ENCODE data around the gene TREX2. TPM values are rescaled to one million over a fixed set of nuclear protein-coding genes. Genes with fewer than 3 reads are reported as not detected.
A peak's percentile ranks its signal among the peaks of the same experiment; 100 is the strongest.

The TREX2 gene, protein sequence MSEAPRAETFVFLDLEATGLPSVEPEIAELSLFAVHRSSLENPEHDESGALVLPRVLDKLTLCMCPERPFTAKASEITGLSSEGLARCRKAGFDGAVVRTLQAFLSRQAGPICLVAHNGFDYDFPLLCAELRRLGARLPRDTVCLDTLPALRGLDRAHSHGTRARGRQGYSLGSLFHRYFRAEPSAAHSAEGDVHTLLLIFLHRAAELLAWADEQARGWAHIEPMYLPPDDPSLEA
- 1 to 10 TPM in 3 of 4 donors, not detected in 1; 1.1 to 3.1 (median 3.0) TPM for total RNA-seq

DNA sequence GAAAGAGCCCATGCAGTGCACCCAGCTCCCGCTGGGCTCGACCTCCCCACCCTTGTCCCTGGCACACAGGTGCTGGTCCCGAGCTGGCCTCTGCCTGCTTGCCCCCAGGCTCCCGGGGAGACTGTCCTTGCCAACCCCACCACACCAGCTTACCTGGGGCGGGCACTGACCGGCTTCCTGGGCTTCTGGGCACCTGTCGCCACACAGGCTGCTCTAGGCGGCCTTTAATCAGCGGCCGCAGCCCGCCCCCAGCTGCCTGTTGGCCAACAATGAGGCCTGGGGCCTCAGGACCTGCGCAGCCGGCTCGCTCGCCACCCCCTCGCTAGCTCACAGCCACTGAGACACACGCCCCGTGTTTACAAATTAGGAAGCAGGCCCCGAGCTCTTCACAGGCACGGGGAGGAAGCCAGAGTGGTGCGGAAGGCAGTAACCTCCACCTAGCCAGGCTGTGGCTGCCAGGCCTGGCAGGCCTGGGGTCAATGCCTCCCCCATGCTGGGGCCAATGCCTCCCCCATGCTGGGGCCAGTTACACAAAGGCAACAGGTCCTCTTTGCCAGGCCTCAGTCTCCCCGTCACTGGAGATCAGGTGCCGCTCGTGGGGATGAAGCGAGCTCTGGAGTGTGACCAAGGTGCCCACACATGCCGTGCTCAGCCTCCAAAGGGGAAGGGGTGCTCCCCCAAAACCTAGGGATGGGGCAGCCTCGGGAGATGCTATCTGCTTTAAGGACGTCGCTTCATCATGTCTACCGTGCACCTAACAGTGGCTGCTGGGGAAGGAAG is at the start of gene TREX2:
TSS of gene TREX2 (minus strand) at position 201 of the 780 bp plus-strand sequence. CDS start 626 bp downstream, outside the sequence.
- H3K4me3 ChIP-seq = no peak within 1 kb of the TSS
- TF ChIP-seq, protein P1, sequence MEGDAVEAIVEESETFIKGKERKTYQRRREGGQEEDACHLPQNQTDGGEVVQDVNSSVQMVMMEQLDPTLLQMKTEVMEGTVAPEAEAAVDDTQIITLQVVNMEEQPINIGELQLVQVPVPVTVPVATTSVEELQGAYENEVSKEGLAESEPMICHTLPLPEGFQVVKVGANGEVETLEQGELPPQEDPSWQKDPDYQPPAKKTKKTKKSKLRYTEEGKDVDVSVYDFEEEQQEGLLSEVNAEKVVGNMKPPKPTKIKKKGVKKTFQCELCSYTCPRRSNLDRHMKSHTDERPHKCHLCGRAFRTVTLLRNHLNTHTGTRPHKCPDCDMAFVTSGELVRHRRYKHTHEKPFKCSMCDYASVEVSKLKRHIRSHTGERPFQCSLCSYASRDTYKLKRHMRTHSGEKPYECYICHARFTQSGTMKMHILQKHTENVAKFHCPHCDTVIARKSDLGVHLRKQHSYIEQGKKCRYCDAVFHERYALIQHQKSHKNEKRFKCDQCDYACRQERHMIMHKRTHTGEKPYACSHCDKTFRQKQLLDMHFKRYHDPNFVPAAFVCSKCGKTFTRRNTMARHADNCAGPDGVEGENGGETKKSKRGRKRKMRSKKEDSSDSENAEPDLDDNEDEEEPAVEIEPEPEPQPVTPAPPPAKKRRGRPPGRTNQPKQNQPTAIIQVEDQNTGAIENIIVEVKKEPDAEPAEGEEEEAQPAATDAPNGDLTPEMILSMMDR (IDR thresholded peaks at IDR 0.05) = no peak
- no peak for TF ChIP-seq POLR2A (IDR thresholded peaks at IDR 0.05)
- H3K27ac ChIP-seq = no peak within 1 kb of the TSS
- H3K27me3 ChIP-seq = no peaks in the 10 kb centered on the region
- H3K36me3 ChIP-seq = no peaks in the 10 kb centered on the region
- H3K9me3 ChIP-seq = no peaks in the 10 kb centered on the region
- peak in 1 of 3 donors; percentile 18 for DNase-seq
- no peaks in the 10 kb centered on the region for H3K4me1 ChIP-seq

DNA sequence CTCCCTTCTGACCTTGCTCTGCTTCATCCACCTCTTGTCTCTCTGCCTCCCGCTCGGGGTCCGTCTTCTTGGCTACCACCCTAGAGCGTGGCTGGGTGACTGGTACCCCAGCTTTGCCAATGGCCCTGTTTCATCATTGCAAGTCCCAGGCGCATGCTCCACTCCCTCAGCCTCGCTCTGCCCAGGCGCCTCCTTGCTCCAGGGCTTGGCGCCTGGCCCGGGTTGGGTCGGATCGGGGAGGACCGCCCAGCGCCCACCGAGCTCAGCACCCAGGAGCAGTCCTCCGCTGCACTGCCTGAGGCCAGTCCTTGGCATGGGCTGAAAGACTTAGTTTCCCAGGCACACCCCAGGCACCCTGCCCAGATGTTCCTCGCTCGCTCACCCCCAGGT is 49.5 kb upstream of the TREX2 start:
- Histone ChIP-seq H3K4me3 (peak overlapping the region in 2 of 4 donors; percentile 11 to 17), H3K27me3 (no peaks in the 10 kb centered on the region), H3K27ac (peak overlapping the region in 2 of 4 donors; percentile 17 to 31), H3K36me3 (no peaks in the 10 kb centered on the region), H3K9me3 (no peaks in the 10 kb centered on the region), H3K4me1 (no peaks in the 10 kb centered on the region)
- DNase-seq = no peak
- TF ChIP-seq POLR2A (IDR thresholded peaks at IDR 0.05) = no peak
- TF ChIP-seq, protein P1 (IDR thresholded peaks at IDR 0.05) = no peak

DNA sequence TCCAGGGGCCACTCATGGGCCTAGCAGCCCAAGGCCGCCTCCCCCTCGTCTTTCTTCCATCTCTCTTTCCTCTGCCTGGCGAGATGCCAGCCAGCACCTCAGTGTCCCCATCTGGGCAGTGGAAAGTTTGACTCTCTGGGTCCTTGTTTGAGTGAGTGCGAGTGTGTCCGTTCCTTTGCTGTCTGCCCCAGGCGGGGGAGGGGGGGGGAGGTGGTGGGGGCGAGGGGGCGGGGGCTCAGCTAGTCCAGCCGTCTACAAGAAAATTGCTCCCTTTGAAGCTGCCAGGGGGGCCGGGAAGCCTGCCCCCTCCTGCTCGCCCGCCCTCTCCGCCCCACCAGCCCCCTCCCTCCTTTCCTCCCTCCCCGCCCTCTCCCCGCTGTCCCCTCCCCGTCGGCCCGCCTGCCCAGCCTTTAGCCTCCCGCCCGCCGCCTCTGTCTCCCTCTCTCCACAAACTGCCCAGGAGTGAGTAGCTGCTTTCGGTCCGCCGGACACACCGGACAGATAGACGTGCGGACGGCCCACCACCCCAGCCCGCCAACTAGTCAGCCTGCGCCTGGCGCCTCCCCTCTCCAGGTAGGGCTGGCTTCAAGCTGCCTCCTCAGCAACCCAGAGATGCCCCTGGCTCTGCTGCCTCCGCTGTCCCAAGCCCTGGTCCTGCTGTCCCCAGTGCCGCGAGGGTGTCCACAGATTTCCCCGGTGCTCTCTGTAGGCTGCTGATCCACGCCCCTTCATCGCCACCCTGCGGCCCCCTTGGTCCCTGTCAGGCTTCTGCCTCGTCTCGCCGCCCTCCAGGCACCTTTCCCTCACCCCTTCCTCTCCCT is 48.9 kb upstream of the TREX2 start, which contains the start of gene BGN:
TSS of gene BGN (plus strand) at position 440 of the 821 bp plus-strand sequence. CDS start 9,652 bp downstream, outside the sequence.
- H3K4me1 ChIP-seq = no peaks in the 10 kb centered on the region
- peak within 1 kb of the TSS in 2 of 4 donors; percentile 17 to 31 for H3K27ac ChIP-seq

DNA sequence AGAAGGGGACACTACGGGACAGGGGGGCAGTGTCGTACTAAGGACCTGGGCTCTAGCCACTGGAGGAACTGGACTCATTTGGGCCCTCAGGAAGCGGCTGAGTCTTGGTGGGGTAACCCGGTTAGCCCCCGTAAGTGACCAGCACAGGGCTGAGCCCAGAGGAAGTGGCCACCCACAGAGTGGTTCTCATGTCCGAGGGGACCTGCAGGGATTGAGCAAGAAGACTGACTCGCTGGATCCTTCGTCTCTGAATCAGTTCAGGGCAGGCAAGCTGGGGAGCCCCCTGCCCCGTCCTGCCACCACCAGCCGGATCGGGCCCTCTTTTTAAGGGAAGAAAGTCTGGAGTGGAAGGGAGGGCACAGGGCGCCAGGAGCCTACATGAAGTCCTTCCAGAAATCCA is 48.2 kb upstream of the TREX2 start:
- Histone ChIP-seq H3K27ac (peak overlapping the region in 1 of 4 donors; percentile 5), H3K27me3 (no peaks in the 10 kb centered on the region), H3K9me3 (no peaks in the 10 kb centered on the region), H3K36me3 (no peaks in the 10 kb centered on the region), H3K4me1 (no peaks in the 10 kb centered on the region), H3K4me3 (no peak overlapping the region)
- TF ChIP-seq, protein P1 (IDR thresholded peaks at IDR 0.05) = no peak
- no peak for DNase-seq

More for the DNA sequence above, 48.9 kb upstream of the TREX2 start, which contains the start of gene BGN:
- Histone ChIP-seq H3K27me3 (no peaks in the 10 kb centered on the region), H3K4me3 (peak within 1 kb of the TSS in 2 of 4 donors; percentile 11 to 17), H3K9me3 (no peaks in the 10 kb centered on the region), H3K36me3 (no peaks in the 10 kb centered on the region)
- DNase-seq = no peak
- no peak for TF ChIP-seq POLR2A (IDR thresholded peaks at IDR 0.05)
- TF ChIP-seq, protein P1 (IDR thresholded peaks at IDR 0.05) = no peak

DNA sequence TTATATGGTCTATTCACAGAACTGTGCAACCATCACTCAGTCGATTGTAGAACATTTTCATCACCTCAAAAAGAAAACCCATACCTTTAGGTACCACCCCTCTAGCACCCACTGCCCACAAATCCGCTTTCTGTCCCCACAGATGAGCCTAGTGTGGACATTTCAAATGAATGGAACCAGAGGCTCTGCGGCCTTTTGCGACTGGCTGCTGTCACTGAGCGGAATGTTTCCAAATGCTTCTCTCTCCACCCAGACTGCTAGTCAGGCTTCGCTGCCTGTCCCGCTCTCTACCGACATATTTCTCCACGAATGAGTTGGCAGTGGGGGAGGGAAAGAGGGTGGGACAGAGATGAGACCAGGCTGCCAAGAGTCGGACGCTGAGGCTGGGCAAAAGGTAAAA is 47.2 kb upstream of the TREX2 start:
- no peak for DNase-seq
- Histone ChIP-seq H3K9me3 (no peaks in the 10 kb centered on the region), H3K27ac (no peak overlapping the region), H3K4me1 (no peaks in the 10 kb centered on the region), H3K36me3 (no peaks in the 10 kb centered on the region), H3K4me3 (no peak overlapping the region), H3K27me3 (no peaks in the 10 kb centered on the region)
- TF ChIP-seq, protein P1 (IDR thresholded peaks at IDR 0.05) = no peak
- no peak for TF ChIP-seq POLR2A (IDR thresholded peaks at IDR 0.05)

Data from Peyer's patch (tissue), 4 donors.